ENCODE data around the gene FAM193A.

DNA sequence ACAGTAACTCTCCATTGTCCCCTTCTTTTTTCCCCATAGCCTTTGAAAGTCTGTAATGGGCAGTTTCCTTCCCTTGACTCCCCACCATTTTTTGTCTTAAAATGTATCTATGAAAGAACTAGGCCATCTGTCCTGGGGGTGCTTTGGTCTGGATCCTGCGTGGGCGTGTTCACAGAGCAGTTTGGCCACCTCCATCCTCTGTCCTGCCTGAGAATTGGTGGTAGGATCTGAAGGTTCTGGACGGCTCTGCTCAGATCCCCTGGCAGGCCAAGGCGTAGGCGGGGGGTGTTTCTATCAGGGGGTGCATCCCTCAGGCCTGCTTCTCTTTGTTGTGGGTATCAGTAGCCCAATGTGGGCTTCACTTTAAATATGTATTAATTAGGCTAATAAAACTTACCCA lies 107.1 kb downstream of the FAM193A start:
- TF ChIP-seq, protein P1, sequence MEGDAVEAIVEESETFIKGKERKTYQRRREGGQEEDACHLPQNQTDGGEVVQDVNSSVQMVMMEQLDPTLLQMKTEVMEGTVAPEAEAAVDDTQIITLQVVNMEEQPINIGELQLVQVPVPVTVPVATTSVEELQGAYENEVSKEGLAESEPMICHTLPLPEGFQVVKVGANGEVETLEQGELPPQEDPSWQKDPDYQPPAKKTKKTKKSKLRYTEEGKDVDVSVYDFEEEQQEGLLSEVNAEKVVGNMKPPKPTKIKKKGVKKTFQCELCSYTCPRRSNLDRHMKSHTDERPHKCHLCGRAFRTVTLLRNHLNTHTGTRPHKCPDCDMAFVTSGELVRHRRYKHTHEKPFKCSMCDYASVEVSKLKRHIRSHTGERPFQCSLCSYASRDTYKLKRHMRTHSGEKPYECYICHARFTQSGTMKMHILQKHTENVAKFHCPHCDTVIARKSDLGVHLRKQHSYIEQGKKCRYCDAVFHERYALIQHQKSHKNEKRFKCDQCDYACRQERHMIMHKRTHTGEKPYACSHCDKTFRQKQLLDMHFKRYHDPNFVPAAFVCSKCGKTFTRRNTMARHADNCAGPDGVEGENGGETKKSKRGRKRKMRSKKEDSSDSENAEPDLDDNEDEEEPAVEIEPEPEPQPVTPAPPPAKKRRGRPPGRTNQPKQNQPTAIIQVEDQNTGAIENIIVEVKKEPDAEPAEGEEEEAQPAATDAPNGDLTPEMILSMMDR (IDR thresholded peaks at IDR 0.05; ENCODE audit: insufficient read depth, low read length, poor library complexity, severe bottlenecking), result no peak
- no peak for TF ChIP-seq EZH2phosphoT487 (conservative IDR thresholded peaks at IDR 0.05; ENCODE audit: low read length)

All from SU-DHL-6 (cell line).